ENCODE results near the gene DUSP22. TPM values are rescaled to one million over a fixed set of nuclear protein-coding genes. Genes with fewer than 3 reads are reported as not detected.

DUSP22 gene
- polyA plus RNA-seq, 2 of the 4 experiments (the other 2 are of a cell fraction): 6.2 to 11.3 TPM

DNA sequence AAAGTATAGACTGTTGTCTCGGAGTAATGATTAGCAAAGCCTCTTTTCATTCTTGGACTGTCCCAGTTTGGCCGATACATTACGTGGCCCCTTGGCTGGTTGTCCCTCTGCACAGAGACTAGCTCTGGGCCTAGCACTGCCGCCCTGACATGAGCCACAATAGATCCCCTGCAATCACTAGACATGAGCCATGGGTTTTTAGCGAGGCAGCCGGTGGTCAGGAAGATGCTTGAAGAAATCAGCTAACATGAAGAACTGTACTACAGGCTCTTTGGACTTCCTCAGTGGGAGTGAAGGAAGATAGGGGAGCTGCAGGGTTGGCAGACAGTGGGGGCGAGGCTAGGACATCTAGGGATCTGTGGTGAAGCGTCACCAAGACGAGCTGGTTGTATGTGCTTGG lies 11.0 kb downstream of the DUSP22 start:
- Histone ChIP-seq H3K4me2 (no peak overlapping the region), H3K4me3 (no peak overlapping the region), H3K9me3 (no peaks in the 10 kb centered on the region), H3K4me1 (no peaks in the 10 kb centered on the region), H3K27ac (no peak overlapping the region)
- TF ChIP-seq EHMT2 (IDR thresholded peaks at IDR 0.05; ENCODE audit: low read depth) (no peak), HOXA7 (CRISPR knock-in tag; IDR thresholded peaks at IDR 0.05) (no peak), RFX5 (IDR thresholded peaks at IDR 0.05) (no peak), NR3C1 (IDR thresholded peaks at IDR 0.05) (no peak)
- TF ChIP-seq, protein P1, sequence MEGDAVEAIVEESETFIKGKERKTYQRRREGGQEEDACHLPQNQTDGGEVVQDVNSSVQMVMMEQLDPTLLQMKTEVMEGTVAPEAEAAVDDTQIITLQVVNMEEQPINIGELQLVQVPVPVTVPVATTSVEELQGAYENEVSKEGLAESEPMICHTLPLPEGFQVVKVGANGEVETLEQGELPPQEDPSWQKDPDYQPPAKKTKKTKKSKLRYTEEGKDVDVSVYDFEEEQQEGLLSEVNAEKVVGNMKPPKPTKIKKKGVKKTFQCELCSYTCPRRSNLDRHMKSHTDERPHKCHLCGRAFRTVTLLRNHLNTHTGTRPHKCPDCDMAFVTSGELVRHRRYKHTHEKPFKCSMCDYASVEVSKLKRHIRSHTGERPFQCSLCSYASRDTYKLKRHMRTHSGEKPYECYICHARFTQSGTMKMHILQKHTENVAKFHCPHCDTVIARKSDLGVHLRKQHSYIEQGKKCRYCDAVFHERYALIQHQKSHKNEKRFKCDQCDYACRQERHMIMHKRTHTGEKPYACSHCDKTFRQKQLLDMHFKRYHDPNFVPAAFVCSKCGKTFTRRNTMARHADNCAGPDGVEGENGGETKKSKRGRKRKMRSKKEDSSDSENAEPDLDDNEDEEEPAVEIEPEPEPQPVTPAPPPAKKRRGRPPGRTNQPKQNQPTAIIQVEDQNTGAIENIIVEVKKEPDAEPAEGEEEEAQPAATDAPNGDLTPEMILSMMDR (IDR thresholded peaks at IDR 0.05): no peak
- TF ChIP-seq, protein P2, sequence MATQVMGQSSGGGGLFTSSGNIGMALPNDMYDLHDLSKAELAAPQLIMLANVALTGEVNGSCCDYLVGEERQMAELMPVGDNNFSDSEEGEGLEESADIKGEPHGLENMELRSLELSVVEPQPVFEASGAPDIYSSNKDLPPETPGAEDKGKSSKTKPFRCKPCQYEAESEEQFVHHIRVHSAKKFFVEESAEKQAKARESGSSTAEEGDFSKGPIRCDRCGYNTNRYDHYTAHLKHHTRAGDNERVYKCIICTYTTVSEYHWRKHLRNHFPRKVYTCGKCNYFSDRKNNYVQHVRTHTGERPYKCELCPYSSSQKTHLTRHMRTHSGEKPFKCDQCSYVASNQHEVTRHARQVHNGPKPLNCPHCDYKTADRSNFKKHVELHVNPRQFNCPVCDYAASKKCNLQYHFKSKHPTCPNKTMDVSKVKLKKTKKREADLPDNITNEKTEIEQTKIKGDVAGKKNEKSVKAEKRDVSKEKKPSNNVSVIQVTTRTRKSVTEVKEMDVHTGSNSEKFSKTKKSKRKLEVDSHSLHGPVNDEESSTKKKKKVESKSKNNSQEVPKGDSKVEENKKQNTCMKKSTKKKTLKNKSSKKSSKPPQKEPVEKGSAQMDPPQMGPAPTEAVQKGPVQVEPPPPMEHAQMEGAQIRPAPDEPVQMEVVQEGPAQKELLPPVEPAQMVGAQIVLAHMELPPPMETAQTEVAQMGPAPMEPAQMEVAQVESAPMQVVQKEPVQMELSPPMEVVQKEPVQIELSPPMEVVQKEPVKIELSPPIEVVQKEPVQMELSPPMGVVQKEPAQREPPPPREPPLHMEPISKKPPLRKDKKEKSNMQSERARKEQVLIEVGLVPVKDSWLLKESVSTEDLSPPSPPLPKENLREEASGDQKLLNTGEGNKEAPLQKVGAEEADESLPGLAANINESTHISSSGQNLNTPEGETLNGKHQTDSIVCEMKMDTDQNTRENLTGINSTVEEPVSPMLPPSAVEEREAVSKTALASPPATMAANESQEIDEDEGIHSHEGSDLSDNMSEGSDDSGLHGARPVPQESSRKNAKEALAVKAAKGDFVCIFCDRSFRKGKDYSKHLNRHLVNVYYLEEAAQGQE (IDR thresholded peaks at IDR 0.05): no peak
- TF ChIP-seq, protein P3, sequence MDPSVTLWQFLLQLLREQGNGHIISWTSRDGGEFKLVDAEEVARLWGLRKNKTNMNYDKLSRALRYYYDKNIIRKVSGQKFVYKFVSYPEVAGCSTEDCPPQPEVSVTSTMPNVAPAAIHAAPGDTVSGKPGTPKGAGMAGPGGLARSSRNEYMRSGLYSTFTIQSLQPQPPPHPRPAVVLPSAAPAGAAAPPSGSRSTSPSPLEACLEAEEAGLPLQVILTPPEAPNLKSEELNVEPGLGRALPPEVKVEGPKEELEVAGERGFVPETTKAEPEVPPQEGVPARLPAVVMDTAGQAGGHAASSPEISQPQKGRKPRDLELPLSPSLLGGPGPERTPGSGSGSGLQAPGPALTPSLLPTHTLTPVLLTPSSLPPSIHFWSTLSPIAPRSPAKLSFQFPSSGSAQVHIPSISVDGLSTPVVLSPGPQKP (IDR thresholded peaks at IDR 0.05; ENCODE audit: low read depth, low read length): no peak
- FAIRE-seq (no peak), DNase-seq (ENCODE audit: low read depth in 1 of 2, low spot score in 1 of 2) (no peak), ATAC-seq (no peak)
- ChIA-PET CTCF (no interaction called here), POLR2A (no interaction called here)
- 95% methylated on average over 7 of the region's 9 CpGs for WGBS (ENCODE audit: missing lambda C conversion rate)

DNA sequence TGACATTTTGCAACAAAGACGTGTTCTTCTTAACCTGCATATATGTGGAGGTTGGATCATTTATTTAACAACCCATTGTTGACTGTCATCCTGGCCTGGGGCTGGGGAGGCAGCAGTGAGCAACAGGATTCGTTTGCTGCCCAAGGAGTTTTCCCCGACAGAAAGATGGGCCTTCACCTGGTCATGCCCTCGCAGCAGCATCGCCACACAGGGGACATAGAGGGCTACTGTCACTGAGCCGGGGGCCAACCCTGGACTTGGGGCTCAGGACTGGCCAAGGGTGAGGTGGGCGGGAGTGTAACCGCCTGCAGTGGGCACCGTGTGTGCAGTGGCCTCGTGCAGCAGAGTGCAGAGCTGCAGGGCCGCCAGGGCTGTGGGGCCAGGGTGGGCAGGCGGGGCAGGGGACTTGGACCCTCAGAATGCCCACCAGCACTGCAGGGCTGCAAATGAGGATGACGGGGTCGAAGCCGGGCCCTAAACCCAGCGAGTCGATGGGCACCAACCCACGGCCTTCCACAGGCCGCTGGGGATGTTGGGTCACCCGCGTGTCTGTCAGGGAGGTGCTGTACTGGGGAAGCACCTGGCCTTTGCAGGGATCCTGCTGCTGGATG lies 11.8 kb downstream of the DUSP22 start:
- H3K9me3 ChIP-seq: no peaks in the 10 kb centered on the region
- no peak overlapping the region for H3K27ac ChIP-seq
- H3K4me1 ChIP-seq: no peaks in the 10 kb centered on the region
- CTCF ChIA-PET: no interaction called here
- TF ChIP-seq EHMT2 (IDR thresholded peaks at IDR 0.05; ENCODE audit: low read depth) (no peak), KDM5A (IDR thresholded peaks at IDR 0.05) (no peak), JUN (IDR thresholded peaks at IDR 0.05) (no peak), TFCP2L1 (CRISPR knock-in tag; IDR thresholded peaks at IDR 0.05) (no peak), BHLHE40 (IDR thresholded peaks at IDR 0.05; ENCODE audit: low read depth, low read length) (no peak), HOXB5 (CRISPR knock-in tag; IDR thresholded peaks at IDR 0.05) (no peak), RNF2 (IDR thresholded peaks at IDR 0.05; ENCODE audit: borderline replicate concordance, low read depth) (no peak), MAFK (IDR thresholded peaks at IDR 0.05; ENCODE audit: partially characterized antibody) (no peak), HOXA7 (CRISPR knock-in tag; IDR thresholded peaks at IDR 0.05) (no peak), SREBF2 (IDR thresholded peaks at IDR 0.05) (no peak), CBX2 (IDR thresholded peaks at IDR 0.05; ENCODE audit: borderline replicate concordance, low read depth) (no peak), RAD21 (conservative IDR thresholded peaks at IDR 0.05 in 1 of 2, IDR thresholded peaks at IDR 0.05 in 1 of 2) (no peak), FOSL2 (IDR thresholded peaks at IDR 0.05) (no peak), FOSL2 (CRISPR knock-in tag; IDR thresholded peaks at IDR 0.05) (no peak), FOXS1 (CRISPR knock-in tag; IDR thresholded peaks at IDR 0.05) (no peak), ZC3H11A (IDR thresholded peaks at IDR 0.05) (no peak)
- TF ChIP-seq, protein P4, sequence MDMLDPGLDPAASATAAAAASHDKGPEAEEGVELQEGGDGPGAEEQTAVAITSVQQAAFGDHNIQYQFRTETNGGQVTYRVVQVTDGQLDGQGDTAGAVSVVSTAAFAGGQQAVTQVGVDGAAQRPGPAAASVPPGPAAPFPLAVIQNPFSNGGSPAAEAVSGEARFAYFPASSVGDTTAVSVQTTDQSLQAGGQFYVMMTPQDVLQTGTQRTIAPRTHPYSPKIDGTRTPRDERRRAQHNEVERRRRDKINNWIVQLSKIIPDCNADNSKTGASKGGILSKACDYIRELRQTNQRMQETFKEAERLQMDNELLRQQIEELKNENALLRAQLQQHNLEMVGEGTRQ (IDR thresholded peaks at IDR 0.05): no peak
- TF ChIP-seq, protein P1 (IDR thresholded peaks at IDR 0.05): no peak
- H3K4me2 ChIP-seq: no peak overlapping the region
- no peak overlapping the region for H3K4me3 ChIP-seq
- POLR2A ChIA-PET: no interaction called here
- WGBS (ENCODE audit: missing lambda C conversion rate): 89% methylated on average over 14 of the region's 21 CpGs
- no peak for DNase-seq (ENCODE audit: low read depth in 1 of 2, low spot score in 1 of 2)
- 0 out of 6 replicates have a peak, but pooled peaks of 1 of the 2 experiments have one; percentile 34 for ATAC-seq
- FAIRE-seq: no peak
